Measurements from ENCODE around the gene TMED8.
A peak's percentile ranks its signal among the peaks of the same experiment; 100 is the strongest.
"Not testable (repeated sequence)": the region's sequence is repeated elsewhere in the genome, so short reads cannot be mapped to it uniquely, and the experiment has no call there.

The TMED8 gene, protein sequence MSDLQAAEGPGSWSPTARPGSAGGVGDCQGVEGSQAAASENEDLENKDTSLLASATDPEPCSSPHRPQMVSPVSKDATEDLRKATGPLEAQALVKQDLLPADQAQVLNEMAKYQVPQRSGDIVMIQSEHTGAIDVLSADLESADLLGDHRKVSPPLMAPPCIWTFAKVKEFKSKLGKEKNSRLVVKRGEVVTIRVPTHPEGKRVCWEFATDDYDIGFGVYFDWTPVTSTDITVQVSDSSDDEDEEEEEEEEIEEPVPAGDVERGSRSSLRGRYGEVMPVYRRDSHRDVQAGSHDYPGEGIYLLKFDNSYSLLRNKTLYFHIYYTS

DNA sequence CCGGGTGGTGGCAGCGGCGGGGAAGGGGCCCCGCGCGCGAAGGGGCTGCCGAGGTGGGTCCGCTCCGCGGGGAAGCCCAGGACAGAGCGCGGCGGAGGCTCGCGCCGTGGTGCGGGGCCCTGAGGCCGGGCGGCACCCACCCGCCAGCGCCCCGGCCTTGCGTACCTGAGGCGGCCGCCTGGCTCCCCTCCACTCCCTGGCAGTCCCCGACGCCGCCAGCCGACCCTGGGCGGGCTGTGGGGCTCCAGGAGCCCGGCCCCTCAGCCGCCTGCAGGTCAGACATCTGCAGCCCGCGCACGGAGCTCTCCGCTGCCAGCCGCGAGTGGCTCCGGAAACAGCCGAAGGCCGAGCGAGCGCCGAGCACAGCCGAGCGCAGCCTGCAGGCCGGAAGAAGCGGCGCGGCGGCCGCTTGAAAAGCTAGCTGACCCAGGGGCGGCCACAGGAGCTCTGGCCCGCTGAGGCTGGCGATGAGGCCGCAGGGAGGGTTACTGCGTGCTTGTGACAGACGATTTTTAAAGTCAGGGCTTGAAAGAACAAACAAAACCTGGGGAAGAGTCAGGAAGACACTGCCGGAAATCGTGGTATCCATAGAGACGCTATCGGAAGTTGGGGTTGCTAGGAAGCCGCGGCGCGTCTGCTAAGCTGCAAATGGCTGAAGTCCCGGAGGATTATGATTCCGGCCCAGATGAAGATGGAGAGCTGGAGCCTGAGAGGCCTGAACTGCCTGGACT lies at the start of gene TMED8, which contains the start of gene SAMD15:
Gene TMED8, minus strand, starts transcription at position 324 of the 731 bp plus-strand sequence. Its CDS starts 41 bp downstream, at position 283.
Gene SAMD15, plus strand, starts transcription at position 609 of the 731 bp plus-strand sequence. Its CDS starts 40 bp downstream, at position 649.
- peak; percentile 59 to 77 (median 69) for DNase-seq (ENCODE audit: low read depth in 2 of 3, low spot score in 1 of 3)

DNA sequence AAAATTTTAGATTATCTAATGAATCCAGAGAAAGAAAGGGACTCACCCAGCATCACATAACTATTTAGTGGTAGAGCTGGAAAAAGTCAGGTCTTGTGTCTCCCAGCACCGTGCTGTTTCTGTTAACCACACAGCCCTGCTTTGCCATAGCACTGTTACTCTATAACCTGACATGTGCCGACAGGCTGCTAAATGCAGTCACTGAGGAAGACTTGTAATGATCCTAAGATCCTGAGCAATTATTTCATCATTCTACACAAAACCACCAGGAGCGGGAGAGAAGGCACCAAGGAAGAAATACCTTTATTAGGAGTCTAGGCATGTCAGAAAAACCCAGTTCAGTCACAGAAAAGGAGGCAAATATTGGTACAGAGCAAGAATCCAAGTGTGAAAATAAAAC lies 49.5 kb upstream of the TMED8 start:
- DNase-seq (ENCODE audit: low read depth in 2 of 3, low spot score in 1 of 3), result no peak

DNA sequence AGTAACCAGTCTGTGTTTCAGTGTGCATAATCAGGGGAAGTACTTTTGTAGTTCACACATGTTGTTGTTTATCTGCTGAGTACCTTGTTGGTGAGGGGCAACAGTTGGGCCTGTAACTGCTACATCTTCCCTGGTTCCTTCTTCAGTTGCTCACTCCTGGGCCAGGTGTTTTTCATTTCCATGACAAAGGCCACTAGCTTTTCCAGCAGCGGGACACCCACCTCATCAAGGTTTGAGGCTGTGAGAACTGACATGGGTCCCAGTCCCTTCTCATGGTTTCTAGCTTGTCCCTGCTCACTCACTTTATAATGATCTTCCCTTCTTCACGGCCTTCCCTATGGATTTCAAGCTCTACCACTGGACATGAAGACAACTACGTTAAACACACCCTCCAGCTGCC lies 48.0 kb upstream of the TMED8 start:
- DNase-seq (ENCODE audit: low read depth in 2 of 3, low spot score in 1 of 3), result no peak

DNA sequence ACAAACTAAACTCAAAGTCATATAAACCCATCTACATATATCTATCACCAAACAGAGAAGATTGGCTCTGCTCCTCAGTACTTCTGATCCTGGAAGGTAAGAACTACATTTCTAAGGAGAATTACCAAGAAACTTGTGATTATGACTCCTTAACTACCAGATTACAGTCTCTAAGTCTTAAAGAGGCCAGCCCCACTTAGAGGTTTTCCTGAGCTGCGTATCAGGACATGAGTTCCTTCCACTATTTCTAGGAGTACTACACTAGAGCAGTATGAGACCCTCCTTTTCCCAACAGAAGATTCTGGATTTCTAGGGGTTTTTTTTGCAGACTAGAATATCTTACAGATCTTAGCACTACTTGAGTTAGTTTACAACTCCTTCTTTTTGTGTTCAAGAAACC lies 46.5 kb upstream of the TMED8 start, which contains the start of gene NOXRED1:
Gene NOXRED1, minus strand, starts transcription at position 101 of the 400 bp plus-strand sequence. CDS start 634 bp downstream, outside the sequence.
- no peak for DNase-seq (ENCODE audit: low read depth in 2 of 3, low spot score in 1 of 3)

DNA sequence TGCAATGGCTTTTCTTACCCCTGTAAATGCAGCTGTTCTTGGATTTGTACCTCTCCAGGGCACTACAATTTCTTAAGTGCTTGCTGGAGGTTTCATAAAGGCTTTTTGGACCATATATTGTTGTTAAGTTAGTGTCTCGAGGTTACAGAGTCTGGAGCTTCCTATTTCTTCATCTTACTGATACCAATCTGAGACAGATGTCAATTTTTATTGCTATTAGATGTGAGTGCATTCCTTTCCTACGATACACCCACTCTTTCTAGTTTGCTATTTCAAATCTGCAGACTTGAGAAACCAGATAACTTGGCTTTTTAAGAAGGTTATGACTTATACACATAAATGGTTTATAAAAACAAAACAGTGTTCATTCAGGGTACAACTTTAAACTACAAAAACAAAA lies 44.3 kb upstream of the TMED8 start:
- DNase-seq (ENCODE audit: low read depth in 2 of 3, low spot score in 1 of 3), result no peak

DNA sequence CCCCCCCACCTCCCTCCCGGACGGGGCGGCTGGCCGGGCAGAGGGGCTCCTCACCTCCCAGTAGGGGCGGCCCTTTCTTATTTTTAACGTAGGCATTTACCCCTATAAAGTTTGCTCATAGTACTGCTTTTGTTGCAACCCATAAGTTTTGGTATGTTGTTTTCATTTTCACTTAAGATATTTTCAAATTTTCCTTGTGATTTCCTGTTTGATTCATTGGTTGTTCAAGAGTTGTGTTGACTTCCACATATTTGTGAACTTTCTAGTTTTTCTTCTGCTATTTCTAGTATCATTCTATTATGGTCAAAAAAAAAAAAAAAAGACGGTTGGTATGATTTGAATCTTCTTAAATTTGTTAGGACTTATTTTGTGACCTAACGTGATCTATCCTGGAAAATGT lies 39.9 kb upstream of the TMED8 start:
- no peak for DNase-seq (ENCODE audit: low read depth in 2 of 3, low spot score in 1 of 3)

DNA sequence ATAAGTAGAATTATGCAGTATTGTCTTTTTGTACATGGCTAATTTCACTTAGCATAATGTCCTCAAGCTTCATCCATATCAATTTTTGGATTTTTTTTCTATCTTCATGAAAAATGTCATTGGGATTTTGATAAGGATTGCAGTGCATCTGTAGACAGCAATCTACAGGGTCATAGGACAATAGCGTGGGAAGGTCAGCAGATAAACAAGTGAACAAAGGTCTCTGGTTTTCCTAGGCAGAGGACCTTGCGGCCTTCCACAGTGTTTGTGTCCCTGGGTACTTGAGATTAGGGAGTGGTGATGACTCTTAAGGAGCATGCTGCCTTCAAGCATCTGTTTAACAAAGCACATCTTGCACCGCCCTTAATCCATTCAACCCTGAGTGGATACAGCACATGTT lies 39.2 kb upstream of the TMED8 start:
- DNase-seq (ENCODE audit: low read depth in 2 of 3, low spot score in 1 of 3), result not testable (repeated sequence)

DNA sequence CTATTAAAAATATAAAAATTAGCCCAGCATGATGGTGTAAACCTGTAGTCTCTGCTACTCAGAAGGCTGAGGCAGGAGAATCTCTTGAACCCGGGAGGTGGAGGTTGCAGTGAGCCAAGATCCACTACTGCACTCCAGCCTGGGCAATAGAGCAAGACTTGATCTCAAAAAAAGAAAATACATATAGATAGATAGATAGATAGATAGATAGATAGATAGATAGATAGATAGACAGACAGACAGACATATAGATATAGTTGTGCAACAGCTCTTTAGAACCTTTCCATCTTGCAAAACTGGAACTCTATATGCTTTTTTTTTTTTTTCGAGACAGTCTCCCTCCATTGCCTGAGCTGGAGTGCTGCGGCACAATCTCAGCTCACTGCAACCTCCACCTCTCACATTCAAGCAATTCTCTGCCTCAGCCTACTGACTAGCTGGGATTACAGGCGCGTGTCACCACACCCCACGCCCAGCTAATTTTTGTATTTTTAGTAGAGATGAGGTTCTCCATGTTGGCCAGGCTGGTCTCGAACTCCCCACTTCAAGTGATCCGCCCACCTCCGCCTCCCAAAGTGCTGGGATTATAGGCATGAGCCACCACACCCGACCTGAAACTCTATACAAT lies 38.6 kb upstream of the TMED8 start:
- DNase-seq (ENCODE audit: low read depth in 2 of 3, low spot score in 1 of 3), result not testable (repeated sequence)

DNA sequence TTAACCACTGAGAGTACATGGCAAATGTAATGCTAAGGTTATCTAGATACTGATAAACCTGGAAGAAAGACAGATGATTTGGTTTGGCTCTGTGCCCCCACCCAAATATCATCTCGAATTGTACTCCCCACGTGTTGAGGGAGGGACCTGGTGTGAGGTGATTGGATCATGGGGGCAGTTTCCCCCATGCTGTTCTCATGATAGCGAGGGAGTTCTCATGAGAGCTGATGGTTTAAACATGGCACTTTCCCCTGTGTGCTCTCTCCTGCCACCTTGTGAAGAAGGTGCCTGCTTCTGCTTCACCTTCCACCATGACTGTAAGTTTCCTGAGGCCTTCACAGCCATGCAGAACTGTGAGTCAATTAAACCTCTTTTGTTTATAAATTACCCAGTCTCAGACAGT lies 32.2 kb upstream of the TMED8 start:
- no peak for DNase-seq (ENCODE audit: low read depth in 2 of 3, low spot score in 1 of 3)

DNA sequence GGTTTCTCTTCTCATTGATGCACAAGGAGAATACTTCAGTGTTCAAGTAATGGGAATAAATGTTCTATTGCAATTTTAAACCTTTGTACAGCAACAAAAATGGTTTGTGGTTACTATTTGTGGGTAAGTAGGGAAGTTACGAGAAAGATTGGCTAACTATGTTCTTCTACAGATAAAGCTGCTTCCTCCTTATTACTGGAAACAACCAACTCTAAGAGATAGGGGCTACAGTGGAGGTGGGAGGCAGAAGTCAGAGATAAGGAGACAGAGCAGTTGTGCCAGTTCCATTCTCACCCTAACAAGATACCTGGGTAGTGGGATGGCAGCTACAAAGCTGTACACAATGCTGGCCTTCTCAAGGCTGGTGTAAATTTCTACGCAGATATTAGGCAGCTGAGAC lies 30.3 kb upstream of the TMED8 start:
- no peak for DNase-seq (ENCODE audit: low read depth in 2 of 3, low spot score in 1 of 3)

DNA sequence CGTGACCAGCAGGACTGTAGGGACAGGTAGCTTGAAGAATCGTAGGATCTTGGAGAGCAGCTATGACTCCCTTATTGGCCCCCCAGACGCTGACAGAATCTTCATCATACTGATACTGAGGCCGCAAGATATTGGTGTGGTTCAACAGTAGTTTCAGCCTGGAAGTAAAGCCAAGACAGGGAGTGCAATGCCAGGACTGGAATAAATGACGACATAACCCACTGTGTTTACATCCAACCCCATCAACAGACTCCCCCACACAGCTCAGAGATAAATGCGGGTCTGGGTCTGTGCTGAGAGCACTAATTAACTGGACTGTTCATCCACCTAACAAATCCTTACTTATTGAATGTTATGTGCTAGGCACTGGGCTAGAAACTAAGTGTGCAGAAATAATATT lies 29.8 kb upstream of the TMED8 start:
- no peak for DNase-seq (ENCODE audit: low read depth in 2 of 3, low spot score in 1 of 3)

DNA sequence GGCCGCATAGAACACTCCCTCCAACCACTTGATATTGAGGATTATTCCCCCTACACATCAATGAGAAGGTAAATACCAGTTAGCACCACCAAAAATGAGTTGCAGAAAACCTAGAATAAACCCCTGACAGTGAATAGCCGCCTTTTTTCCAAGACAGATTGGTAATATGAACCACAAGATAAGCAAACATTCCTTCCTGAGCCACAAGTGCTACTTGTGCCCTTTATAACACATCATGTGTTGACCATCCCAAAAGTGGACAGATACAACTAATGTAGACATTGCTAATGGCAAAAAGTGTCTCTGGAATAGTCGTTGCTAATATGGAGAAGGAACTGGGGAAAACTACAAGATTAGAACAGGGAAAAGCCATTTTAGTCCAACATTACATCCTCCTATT lies 29.2 kb upstream of the TMED8 start:
- no peak for DNase-seq (ENCODE audit: low read depth in 2 of 3, low spot score in 1 of 3)

DNA sequence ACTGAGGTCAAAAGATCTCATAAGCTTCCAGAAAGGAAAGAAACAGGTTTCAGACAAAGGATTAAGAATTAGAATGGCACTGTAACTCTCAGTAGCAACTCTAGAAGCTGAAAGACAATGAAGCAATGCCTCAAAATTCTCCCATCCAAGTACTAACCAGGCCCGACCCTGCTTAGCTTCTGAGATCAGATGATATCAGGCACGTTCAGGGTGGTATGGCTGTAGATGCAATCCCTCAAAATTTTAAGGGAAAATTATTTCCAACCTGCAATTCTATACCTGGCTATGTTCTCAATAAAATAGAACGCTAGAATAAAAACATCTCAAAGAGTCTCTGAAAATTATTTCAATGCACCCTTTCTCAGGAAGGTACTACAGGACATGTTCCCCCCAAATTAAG lies 26.9 kb upstream of the TMED8 start:
- DNase-seq (ENCODE audit: low read depth in 2 of 3, low spot score in 1 of 3), result no peak

DNA sequence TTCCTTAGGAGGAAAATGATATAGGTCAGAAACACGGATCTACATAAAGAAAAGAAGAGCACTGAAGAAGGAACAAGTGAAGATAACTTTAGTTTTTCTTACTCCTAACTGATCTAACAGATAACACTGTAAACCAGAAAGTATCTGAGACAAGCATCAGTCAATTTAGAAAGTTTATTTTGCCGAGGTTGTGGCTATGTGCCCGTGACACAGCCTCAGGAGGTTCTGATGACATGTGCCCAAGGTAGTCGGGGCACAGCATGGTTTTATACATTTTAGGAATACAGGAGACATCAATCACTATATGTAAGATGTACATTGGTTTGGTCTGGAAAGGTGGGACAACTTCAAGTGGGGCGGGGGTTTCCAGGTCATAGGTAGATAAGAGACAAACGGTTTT lies 23.3 kb upstream of the TMED8 start:
- no peak for DNase-seq (ENCODE audit: low read depth in 2 of 3, low spot score in 1 of 3)

DNA sequence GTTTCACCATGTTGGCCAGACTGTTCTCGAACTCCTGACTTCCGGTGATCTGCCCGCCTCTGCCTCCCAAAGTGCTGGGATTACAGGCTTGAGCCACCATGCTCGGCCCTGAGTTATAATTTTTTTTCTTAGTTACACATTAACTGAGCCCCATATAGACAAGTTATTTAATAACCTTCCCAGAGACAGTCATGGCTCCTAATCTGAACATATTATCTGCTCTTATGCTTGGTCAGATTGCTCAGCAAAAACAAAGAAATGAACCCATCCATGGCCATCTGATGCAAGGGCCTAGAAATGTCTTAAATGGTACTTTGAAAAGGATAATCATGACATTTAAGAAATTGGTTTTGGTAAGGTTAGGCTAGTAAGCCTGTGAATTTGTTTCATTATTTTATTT lies 13.3 kb upstream of the TMED8 start:
- no peak for DNase-seq (ENCODE audit: low read depth in 2 of 3, low spot score in 1 of 3)

DNA sequence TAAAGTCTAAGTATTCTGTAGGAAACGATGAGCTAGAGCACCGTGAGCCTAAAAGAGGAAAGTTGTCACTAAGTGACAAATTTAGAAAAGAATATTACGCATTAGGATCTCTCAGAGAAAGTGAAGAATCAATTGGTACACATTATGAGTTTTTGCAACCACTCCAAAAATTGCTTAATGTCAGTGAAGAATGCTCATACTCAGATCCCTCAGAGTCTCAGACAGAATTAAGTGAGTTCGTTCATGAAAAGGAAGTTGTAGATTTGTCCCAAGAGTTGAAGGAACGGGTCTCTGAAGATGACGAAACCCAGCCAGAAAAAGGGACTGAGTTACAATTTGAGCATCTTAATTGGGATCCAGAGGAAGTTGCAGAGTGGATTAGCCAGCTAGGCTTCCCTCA lies 1.8 kb upstream of the TMED8 start:
- DNase-seq (ENCODE audit: low read depth in 2 of 3, low spot score in 1 of 3), result no peak

DNA sequence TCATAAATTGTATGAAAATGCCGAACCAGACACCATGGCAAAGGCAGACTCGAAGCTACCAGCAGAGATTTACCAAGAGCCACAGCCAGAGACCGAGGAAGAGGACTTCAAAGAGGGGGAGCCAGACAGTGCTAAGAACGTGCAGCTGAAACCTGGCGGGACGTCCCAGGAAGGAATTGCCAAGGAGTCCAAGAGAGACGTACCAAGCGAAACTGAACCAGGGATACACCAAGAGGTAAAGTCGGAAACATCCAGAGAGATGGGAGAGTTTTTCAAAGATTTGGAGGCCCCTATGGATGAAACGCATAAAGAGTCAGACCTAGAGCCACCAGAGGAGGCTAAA lies 579 bp upstream of the TMED8 start:
- no peak for DNase-seq (ENCODE audit: low read depth in 2 of 3, low spot score in 1 of 3)

DNA sequence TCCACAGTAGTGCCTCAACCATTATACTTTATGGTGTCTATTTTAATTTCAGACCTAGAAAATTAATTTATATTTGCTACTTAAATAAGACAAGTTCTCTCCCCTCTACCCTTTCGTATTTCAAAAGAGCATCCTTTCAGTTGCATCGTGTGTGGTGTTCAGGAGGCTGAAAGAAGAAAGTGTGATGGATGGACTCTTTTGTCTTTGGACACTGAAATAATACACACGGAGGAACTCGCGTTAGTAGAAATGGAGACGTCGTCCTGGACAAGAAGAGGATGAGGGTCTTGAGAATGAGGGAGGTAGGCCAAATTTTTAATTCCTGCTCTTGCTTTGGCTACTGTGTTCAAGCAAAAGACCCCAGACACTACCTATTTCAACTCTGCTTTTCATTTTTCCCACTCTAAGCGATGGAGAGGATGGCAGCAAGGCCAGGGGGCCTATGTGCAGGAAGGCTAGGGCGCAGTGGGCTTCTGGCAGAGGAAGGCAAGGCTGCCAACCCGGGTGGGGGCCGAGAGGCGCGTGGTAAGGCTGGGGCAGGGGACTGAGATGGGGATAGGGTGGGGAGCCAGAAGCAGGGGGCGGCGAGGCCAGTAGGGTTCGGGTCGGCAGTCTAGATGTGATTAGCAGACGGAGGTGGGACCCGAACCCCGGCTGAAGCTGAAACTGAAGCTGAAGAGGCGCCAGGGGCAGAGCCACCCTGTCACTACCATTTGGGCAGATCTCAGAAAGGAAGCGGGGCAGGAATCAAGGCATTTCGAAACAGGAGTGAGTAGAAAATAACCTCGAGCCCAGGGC lies 722 bp downstream of the TMED8 start:
- peak; percentile 12 to 21 (median 20) for DNase-seq (ENCODE audit: low read depth in 2 of 3, low spot score in 1 of 3)

DNA sequence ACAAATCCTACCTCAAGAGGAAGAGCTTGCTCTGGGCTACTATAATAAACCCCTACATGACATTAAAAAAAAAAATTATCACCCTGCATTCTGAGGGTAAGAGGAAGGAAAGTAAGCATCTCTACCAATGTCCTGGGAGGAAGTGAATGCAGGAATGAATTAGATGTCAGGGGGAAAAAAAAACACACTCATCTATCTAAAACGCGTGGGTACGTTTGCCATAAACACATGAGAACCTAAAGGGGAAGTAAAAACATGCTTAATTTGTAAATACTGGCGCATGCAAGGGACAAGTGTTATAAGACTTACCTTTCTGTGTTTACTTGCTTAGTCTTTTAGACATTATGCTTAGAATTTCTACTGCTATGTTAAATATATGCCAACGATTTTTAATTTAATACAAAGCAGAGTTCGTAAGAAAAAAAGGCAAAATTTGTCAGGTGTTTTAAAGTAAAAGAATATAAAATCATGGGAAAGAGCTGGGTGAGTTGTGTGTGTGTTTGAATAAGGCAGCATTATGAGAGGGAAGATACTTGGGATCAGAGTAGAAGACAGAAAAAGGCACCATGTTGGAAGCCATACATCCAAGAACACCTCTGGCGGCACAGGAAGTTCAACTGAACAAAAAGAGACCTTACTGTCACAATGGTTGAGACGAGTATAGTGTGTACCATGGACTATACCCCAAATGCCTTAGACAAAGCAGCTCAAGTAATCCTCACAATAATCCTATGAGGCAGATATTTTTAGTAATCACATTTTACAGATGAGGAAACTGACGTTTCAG lies 1.5 kb downstream of the TMED8 start:
- no peak for DNase-seq (ENCODE audit: low read depth in 2 of 3, low spot score in 1 of 3)

DNA sequence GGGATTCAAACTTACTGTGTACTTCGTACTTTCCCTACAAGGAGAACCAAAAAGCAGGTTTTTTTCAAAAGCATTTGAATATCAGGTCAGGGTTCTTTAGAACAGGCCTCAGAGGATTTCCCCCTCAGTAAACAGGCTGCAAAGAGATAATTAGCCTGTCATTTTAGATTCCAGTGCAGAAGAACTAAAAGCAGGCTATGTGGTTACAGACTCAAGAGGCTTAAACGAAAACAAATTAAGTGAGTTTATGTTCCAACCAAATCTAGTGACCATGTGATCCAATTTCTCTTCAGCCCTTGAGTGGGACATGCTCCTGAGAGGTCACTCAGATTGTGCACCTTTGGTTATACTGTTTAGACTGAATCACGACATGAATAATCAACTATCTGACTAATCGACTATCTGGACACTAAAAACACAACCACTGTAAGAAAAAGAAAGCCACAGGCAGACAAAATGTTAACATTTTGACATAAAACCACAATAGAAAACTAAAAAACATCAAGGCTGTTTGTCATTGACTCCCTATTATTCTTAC lies 4.5 kb downstream of the TMED8 start:
- no peak for DNase-seq (ENCODE audit: low read depth in 2 of 3, low spot score in 1 of 3)
